Measurements from ENCODE around the gene LHPP.
A peak's percentile ranks its signal among the peaks of the same experiment; 100 is the strongest.
"Not testable (repeated sequence)": the region's sequence is repeated elsewhere in the genome, so short reads cannot be mapped to it uniquely, and the experiment has no call there.

Gene LHPP

GRCh38 chr10:124539935-124540641, 78.5 kb downstream of the LHPP start:
- peak; percentile 16 to 18 for DNase-seq

DNA sequence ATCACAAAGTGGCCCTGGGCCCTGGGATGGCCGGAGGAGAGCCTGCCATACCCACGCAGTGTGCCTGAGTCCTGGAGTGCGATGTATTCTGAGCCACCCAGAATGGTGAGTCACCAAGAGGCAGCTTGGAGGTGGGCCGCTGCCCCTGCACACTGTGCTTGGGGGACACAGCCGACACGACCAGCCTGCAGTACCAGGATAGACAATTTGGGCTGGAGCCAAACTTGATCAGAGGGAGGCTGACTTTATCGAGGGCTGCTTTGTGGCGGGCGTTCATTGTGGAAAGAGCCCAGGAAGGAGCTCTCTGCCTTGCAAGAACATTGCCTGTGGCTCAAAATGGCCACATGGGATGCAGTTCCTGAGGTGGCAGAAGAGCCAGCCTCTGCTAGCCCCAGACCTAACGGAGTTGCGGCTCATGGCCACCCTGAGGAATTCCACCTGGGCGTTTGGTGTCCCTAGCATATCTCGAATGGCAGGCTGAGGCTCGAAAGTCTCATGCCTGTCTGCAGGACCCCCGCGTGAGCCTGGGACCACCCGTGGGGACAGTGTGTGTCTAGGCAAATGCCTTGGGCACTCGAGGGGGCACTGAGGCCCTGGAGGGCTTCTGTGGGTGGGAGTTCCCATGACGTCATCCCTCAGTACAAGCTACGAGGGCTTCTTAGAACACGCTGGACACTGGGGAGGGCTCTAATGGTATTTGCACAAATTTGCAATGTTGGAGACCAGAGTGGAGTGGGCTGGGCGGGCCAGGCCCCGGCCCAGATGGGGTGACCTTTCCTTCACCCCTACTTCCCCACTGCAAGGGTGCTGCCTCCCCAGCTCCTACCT, 79.7 kb downstream of the LHPP start:
- DNase-seq = no peak

DNA sequence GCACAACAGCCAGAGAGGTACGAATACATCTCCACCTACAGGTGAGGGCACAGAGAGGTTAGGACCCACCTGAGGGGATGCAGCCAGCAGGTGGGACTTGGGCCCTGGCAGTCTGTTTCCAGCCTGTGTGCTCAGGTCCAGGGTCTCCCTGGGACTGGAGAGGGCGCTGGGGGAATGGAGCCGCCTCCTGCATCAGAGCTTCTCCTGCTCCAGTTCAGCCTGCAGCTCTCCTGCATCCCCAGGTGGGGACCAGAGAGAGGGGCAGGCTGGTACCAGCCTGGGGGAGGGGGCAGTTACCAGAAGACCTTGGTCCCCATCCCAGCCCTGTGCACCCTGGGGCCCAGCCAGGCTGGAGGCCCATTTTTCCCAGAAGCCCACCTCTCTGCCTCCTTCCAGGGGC, 80.7 kb downstream of the LHPP start:
- no peak for DNase-seq

DNA sequence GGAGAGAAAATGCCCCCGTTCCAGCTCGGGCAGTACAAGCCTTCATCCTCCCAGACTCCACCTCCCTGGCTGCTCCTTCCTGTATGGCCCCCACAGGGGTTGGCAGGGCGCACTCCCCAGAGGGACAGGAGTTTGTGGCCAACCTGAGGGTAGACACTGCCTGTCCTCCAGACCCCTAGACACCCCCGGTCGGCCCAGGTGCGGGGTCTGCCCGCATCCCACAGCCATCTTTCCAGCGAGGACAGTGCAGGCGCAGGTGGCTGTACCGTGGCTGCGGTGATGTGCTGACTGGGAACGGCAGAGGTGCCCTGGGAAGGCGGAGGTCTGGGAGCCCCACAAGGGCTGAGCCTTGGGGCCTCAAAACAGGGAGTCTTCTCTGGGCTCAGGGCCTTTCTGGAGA, 81.5 kb downstream of the LHPP start:
- no peak for DNase-seq

DNA sequence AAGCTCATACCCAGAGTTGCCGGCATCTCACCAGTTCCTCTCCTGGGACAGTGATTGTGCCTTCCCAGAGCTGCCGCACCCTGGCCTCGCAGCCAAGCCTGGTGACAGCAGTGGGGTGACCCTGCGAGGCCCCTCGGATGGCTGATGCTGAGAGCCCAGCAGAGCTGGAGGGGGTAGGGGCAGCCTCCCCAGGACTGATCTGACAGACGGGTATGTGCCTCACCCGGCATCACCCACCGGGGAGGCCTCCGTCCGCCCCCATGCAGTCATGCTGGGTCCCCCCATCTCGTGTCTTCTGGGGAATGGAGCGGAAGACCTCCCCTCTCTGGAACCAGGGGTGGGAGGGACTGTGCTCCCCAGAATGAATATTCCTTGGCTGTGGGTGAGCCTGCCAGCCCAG, 82.3 kb downstream of the LHPP start:
- no peak for DNase-seq

DNA sequence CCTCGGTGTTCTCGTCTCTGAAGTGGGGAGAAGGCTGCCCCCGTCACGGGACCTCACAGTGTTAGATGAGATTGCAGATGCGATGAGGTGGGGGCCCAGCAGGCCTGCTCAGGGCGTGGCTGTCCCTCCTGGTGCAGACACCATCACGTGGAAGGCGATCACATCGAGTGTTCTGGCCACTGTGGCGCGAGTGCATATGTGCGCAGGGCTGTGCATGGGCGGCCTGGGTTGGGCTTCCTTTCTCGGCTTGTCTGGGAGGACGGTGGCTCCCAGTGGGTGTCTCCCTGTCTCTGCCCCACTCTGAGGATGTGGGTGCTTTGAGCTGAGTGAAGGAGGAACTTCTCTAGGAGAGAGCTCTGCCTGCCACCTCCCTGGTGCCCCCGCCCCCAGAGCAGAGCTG, 83.1 kb downstream of the LHPP start:
- DNase-seq = no peak

- peak; percentile 54 to 83 for DNase-seq
Observed at GRCh38 chr10:124545351-124546054, 83.9 kb downstream of the LHPP start.

GRCh38 chr10:124546055-124546369, 84.4 kb downstream of the LHPP start:
- peak; percentile 41 to 83 for DNase-seq

GRCh38 chr10:124546957-124547646, 85.5 kb downstream of the LHPP start:
- no peak for DNase-seq

- DNase-seq = no peak
Observed at GRCh38 chr10:124547647-124548168, 86.1 kb downstream of the LHPP start.

GRCh38 chr10:124549171-124549570, 87.5 kb downstream of the LHPP start:
- DNase-seq = not testable (repeated sequence)

GRCh38 chr10:124550293-124551034, 88.8 kb downstream of the LHPP start:
- DNase-seq = no peak

DNA sequence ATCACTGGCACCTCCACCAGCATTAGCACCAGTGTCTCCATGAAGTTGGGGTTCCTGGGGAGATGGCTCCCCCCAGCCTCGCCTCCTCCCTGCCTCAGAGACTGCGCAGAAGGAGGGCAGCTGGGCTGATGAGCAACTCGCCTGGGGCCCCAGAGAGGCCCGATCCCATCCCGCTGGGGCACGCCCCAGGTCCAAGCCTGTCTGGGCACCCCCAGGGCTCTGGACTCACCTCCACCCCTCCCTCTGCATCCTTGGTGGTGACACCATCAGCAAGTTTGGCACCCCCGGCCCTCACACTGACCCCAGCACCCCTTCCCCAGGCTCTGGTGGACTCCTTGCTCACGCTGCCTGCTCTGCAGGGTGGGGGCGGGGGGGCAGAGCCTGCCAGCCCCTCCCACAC, 89.5 kb downstream of the LHPP start:
- DNase-seq = no peak

- DNase-seq = no peak
Observed at GRCh38 chr10:124551755-124552154, 90.1 kb downstream of the LHPP start.

GRCh38 chr10:124552691-124553276, 91.2 kb downstream of the LHPP start:
- DNase-seq = no peak

DNA sequence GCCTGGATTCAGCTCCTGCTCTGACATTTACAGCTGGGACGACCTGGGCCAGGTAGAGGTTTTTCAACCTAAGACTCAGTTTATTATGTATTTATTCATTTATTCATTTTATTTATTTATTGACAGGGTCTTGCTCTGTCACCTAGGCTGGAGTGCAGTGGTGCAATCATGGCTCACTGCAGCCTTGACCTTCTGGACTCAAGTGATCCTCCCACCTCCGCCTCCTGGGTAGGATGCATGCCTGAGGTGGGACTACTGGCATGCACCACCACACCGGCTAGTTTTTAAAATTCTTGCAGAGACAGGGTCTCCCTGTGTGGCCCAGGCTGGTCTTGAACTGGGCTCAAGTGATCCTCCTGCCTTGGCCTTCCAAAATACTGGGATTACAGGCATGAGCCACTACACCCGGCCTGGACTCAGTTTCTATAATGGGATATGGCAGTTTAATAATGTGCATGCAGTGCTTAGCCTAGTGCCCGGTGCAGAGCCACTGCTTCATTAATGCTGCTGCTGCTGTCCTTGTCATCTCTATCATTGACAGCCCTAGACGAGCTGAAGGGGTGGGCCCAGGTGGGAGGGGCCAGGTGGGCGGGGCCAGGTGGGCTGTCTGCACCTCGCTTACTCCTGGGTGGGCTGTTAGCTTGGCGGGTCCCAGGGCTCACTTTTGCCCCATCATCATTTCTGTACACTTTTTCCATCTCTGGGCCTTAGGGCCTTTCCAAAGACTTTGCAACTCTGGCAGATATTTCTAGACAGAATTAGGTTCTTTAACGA, 92.6 kb downstream of the LHPP start:
- no peak for DNase-seq

DNA sequence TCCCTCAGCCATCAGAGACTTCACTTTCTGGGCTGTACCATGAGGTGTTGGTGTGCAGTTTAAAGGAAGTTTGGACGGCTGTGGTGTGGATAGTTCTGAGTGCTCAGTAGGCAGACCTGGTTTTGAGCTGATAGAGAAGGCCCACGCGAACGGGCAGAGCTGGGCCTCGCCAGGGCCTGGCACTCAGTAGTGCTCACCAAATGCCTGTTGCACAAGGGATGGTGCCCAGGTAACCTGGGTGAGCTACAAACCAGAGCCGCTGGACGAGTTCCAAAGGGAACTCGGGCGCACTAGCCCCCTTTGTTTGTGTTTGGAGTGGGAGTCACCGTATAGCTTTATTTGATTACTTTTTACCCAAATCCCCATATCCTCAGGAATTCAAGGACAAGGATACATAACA, 95.5 kb downstream of the LHPP start:
- DNase-seq = no peak

DNA sequence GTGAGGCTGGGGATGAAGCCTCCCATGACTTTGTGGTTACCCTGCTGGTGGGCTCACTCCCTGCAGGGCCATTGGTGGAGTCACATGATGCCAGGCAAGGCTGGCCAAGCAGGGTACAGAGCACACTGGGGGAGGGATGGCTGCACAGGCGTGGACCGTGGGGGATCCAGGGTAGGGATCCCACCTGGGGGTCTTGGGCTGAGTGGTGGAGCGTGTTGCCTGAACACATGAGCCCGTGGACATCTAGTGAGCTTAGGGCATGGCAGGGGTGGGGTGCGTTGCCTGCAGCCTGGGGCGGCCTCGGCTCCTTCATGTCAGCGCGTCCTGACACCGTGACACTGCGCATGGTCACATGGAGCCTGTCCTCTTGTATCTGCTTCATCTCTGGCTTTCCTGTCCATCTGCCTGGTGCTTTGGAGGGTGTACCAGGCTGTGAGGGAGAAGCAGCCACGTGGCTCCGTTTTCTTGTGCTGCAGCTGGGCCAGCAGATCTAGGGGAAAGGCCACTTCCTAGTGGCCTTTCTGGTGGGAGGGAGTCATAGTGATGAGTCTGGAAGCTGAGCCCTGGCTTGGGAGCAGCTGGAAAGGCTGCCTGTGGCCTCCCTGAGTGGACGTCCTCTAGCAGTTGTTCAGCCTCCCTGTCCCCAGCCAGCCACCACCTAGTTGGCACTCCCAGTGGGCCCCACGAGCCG, 96.2 kb downstream of the LHPP start:
- no peak for DNase-seq

- DNase-seq = no peak
Observed at GRCh38 chr10:124558339-124559321, 97.0 kb downstream of the LHPP start.

All from NCI-H2081 (cell line).